Renal cortex interstitium (tissue), 15 donors: ENCODE data around the gene GJA9. TPM values are rescaled to one million over a fixed set of nuclear protein-coding genes. Genes with fewer than 3 reads are reported as not detected.
"Not testable (repeated sequence)": the region's sequence is repeated elsewhere in the genome, so short reads cannot be mapped to it uniquely, and the experiment has no call there.

Source experiments
- DNase-seq, 11 donors: peaks; one replicate each; pipeline ENCODE4 v3.0.0-alpha.2; 2013; ENCODE audit warnings: low read depth in 9 of 11, low spot score in 4 of 11; ENCODE audit errors: extremely low read depth in 1 of 11
- long read RNA-seq, 16 experiments: transcript quantifications; one replicate each; lab custom pipeline, GENCODE V29; 2026
- polyA plus RNA-seq, 3 donors: library from polyadenylated mRNA; unstranded; fragments of 120-200 nt; gene quantifications; one replicate each; pipeline ENCODE4 v1.2.1, GENCODE V29; 2013; ENCODE audit not compliant: insufficient read length in 3 of 3

GJA9 gene
- polyA plus RNA-seq = under 1 TPM in 2 of 3 donors, not detected in 1; 0.45 to 0.50 TPM
- long read RNA-seq, donor 1, partial matches to known transcripts = 0 of 1 reads
- long read RNA-seq, donor 1, other reads (novel, unspliced or antisense) = 0 of 1 reads
- long read RNA-seq, donor 2, partial matches to known transcripts = 0 of 1 reads
- long read RNA-seq, donor 2, other reads (novel, unspliced or antisense) = 0 of 1 reads
- long read RNA-seq, donor 3 = 0 reads
- long read RNA-seq, donor 4, partial matches to known transcripts = 0 of 1 reads
- long read RNA-seq, donor 4, other reads (novel, unspliced or antisense) = 0 of 1 reads
- long read RNA-seq, donor 5 = 0 reads
- long read RNA-seq, donor 6 = 0 reads
- long read RNA-seq, donor 7 = 0 reads
- long read RNA-seq, donor 8, partial matches to known transcripts = 0 of 3 reads
- long read RNA-seq, donor 8, other reads (novel, unspliced or antisense) = 0 of 3 reads
- long read RNA-seq, donor 9 = 0 reads
- long read RNA-seq, donor 10, partial matches to known transcripts = 0 of 1 reads
- long read RNA-seq, donor 10, other reads (novel, unspliced or antisense) = 0 of 1 reads
- long read RNA-seq, donor 11 = 0 reads
- long read RNA-seq, donor 12 = 0 reads
- long read RNA-seq, donor 13 = 0 reads
- long read RNA-seq, donor 14 = 0 reads
- long read RNA-seq, donor 15, partial matches to known transcripts = 0 of 2 reads
- long read RNA-seq, donor 15, other reads (novel, unspliced or antisense) = 0 of 2 reads
- long read RNA-seq, donor 16 = 0 reads

- no peak for DNase-seq
Observed at GRCh38 chr1:38881487-38881886, at the start of gene GJA9. TSS of gene GJA9 (minus strand) at chr1:38881587. CDS start at chr1:38876098, 5,489 bp downstream.

- DNase-seq = no peak
Observed at GRCh38 chr1:38929476-38929875, 48.1 kb upstream of the GJA9 start.

GRCh38 chr1:38929054-38929453, 47.7 kb upstream of the GJA9 start:
- no peak for DNase-seq

DNA sequence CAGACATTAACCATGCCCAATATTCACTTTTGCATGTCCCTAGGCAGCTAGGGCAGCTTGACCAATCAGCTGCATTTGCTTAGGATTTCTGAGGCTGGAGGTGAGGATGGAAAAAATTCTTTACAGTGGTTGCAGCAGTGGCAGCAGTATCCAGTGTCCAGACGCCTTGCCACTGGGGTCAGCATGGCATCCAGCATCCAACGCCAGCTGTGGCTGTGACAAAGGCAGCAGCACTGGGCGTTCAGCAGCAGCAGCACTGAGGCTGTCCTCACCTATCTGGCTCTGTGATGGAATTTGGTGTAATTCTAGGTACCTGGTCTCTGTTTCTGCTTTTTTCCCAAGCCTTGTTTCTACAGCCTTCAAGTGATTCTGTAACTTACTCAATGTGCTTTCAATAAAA, 44.7 kb upstream of the GJA9 start:
- no peak for DNase-seq

DNA sequence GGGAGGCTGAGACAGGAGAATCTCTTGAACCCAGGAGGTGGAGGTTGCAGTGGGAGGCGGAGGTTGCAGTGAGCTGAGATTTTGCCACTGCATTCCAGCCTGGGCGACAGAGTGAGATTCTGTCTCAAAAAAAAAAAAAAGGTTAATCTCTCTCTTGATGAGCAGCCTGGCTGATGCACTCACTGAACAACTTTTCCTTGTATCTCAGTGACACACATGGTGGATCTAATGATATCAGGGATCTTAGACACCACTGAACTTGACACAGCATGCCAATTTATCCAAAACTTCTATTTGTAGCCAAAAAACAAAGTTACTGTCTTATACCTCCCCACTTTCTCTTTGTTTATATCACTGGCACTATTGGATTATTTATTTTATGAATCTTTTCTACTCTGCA, 44.0 kb upstream of the GJA9 start:
- DNase-seq = no peak

GRCh38 chr1:38923607-38924006, 42.2 kb upstream of the GJA9 start:
- DNase-seq = no peak

DNA sequence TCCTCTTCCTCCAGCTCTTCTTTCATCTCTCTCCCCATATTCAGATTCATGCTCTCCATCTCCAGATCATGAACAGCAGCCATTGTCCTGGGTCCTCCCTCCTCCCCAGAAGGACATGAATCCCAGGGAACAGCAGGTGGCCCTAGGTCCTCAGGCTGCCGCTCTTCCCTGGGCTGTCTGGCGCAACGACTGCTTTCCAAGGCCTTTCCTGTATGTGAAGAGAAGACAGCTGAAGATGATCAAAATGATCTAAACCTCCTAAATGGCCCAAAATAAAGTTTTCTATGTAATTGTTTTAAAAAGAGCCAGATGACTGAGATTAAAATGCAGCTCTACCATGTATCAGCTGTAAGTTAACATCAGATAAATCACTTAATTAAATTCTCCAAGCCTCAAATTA, 37.7 kb upstream of the GJA9 start:
- peak in 6 of 11 donors; percentile 17 to 51 (median 40) for DNase-seq

DNA sequence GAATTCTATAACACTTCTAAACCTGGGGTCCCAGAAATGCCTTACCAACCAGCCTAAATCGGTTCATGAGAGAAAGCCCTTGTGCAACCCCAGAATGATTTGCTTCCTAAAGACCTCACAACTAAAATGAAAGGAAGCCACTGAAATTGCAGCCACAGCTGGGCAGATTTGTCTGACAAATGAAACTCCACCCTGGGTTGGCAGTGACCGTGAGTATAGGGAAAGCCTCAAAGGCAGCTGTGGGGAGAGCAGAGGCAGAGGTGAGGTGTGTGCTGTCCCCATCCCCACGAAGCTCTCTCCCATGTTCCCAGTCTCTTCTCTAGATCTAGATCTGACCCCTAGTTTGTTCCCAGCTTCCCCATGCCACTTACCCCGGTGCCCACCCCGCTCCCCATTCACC, 37.2 kb upstream of the GJA9 start:
- no peak for DNase-seq

GRCh38 chr1:38917772-38918171, 36.4 kb upstream of the GJA9 start:
- no peak for DNase-seq

DNA sequence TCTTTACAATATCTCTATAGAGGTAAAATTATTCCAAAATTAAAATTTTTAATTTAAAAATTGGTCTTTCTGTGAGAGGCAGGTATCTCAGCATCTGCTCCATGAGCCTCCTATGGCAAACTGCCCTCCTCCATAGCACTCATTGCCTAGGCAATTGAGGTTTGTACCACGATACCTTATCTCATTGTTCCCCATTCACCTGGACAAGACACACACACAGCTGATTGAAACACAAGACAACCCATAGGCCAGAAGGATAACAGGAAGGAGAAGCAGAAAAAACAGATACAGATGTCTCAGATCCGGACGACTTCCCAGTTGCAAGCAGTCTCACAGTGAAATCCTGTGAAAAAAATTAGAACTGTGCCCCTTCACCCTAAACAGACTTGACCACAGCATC, 36.0 kb upstream of the GJA9 start:
- no peak for DNase-seq

- DNase-seq = no peak
Observed at GRCh38 chr1:38915352-38915948, 34.1 kb upstream of the GJA9 start.

- not testable (repeated sequence) for DNase-seq
Observed at GRCh38 chr1:38914908-38915307, 33.5 kb upstream of the GJA9 start.

DNA sequence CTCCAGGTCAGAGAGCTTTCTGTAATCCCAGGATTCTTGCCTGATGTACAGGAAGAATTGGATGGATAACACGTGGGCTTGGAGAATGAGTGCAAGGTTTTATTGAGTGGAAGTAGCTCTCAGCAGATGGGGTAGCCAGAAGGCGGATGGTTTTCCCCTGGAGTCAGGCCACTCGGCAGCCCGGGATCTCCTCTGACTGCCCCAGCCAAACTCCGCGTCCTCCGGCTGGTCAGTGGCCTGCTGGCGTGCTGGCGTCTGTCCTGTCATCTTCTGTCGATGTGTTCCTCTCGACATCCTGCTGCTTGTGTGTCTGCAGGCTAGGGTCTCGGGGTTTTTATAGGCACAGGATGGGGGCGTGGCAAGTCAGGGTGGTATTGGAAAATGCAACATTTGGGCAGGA, 27.4 kb upstream of the GJA9 start:
- DNase-seq = no peak

GRCh38 chr1:38905985-38906384, 24.6 kb upstream of the GJA9 start:
- DNase-seq = no peak

- DNase-seq = no peak
Observed at GRCh38 chr1:38899560-38899959, 18.2 kb upstream of the GJA9 start.

GRCh38 chr1:38898653-38899230, 17.4 kb upstream of the GJA9 start:
- no peak for DNase-seq

DNA sequence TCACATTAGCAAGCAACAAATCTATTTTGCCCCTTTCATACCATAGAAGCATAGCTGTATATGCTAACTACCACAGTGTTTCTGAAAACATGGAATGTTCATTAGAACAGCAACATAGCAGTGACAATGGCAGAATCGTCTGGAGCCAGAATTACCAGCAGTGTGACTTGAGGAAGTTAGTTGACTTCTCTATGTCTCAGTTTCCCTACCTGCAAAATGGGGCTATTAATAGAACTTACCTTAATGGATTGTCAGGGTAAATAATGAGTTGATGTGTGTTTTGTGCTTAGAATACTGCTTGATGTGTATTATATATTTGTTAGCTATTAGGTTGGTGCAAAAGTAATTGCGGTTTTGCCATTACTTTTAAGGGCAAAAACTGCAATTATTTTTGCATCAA, 14.8 kb upstream of the GJA9 start:
- DNase-seq = no peak

GRCh38 chr1:38892976-38893375, 11.6 kb upstream of the GJA9 start:
- DNase-seq = no peak

GRCh38 chr1:38891753-38892152, 10.4 kb upstream of the GJA9 start:
- no peak for DNase-seq

DNA sequence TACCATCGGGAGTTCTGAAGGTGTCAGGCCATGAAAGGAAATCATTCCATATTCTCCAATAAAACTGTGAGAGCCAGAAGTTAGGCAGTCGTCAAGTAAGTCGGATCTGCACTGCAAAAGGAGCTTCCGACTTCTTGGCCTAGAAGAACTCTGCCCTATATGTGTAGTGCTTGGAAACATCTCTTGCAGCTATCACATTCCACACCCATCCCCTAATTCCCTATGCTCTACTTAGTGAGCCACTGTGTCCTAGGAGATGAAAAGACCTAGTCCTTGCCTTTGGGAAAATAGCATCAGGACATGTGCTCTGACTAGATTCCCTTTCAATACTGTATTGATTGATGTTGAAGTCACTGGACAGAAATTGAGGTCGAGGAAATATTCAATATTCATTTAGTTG, 8.2 kb upstream of the GJA9 start:
- DNase-seq = no peak
